ENCODE data around the gene ZFP1. TPM values are rescaled to one million over a fixed set of nuclear protein-coding genes. Genes with fewer than 3 reads are reported as not detected.

Gene ZFP1
- total RNA-seq, 2 donors from 2014 or later = 10.4 to 13.3 TPM

DNA sequence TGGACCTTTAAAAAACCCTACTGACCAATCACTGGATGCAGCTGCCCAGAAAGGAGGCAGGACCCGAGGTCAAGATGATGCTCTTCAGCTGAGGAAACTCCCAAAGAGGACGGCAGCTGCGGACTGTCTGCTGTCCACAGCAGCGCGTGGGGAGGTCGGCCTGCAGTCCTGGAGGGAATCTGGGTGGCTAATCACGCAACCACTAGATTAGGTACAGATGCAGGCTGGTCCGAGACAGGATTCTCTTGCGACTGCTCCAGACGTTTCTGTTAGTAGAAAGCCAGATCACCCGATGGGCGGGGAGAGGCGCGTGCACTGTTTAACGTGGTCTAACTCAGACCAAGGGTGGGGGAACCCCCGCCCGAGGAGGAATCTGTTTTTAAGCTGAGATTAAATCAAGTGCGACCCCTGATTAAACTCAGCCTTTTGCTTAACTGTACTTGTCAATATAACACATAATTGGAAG, 49.8 kb downstream of the ZFP1 start:
- Histone ChIP-seq H3K4me1 (ENCODE audit: control insufficient read depth, insufficient read depth, low read length) (peaks cover 6% of the 10 kb centered on the region), H3K27ac (ENCODE audit: low read depth, low read length) (no peak overlapping the region), H3K9ac (ENCODE audit: extremely low read depth, low read length, poor library complexity, severe bottlenecking) (no peak overlapping the region), H3K9me3 (ENCODE audit: control insufficient read depth, low read length) (no peaks in the 10 kb centered on the region), H3K27me3 (ENCODE audit: control insufficient read depth, insufficient read depth, low read length, poor library complexity, severe bottlenecking) (peaks cover 16% of the 10 kb centered on the region), H3K4me3 (ENCODE audit: low read length) (no peak overlapping the region), H3K36me3 (ENCODE audit: control insufficient read depth, insufficient read depth, low read length) (no peaks in the 10 kb centered on the region)
- TF ChIP-seq, protein P1, sequence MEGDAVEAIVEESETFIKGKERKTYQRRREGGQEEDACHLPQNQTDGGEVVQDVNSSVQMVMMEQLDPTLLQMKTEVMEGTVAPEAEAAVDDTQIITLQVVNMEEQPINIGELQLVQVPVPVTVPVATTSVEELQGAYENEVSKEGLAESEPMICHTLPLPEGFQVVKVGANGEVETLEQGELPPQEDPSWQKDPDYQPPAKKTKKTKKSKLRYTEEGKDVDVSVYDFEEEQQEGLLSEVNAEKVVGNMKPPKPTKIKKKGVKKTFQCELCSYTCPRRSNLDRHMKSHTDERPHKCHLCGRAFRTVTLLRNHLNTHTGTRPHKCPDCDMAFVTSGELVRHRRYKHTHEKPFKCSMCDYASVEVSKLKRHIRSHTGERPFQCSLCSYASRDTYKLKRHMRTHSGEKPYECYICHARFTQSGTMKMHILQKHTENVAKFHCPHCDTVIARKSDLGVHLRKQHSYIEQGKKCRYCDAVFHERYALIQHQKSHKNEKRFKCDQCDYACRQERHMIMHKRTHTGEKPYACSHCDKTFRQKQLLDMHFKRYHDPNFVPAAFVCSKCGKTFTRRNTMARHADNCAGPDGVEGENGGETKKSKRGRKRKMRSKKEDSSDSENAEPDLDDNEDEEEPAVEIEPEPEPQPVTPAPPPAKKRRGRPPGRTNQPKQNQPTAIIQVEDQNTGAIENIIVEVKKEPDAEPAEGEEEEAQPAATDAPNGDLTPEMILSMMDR (conservative IDR thresholded peaks at IDR 0.05) = no peak
- WGBS, 2 experiments (ENCODE audit: insufficient coverage in 1 of 2, insufficient read length in 1 of 2) = 85 to 87% methylated on average over 15 to 18 of the region's 18 CpGs
- Mint-ChIP-seq H3K27me3 (ENCODE audit: insufficient read depth) (peaks cover 22% of the 10 kb centered on the region), H3K27ac (no peak overlapping the region), H3K4me3 (no peak overlapping the region), H3K9me3 (no peaks in the 10 kb centered on the region), H3K36me3 (ENCODE audit: low read depth) (no peaks in the 10 kb centered on the region), H3K4me1 (peaks cover 22% of the 10 kb centered on the region)
- DNase-seq = peak; percentile 46

DNA sequence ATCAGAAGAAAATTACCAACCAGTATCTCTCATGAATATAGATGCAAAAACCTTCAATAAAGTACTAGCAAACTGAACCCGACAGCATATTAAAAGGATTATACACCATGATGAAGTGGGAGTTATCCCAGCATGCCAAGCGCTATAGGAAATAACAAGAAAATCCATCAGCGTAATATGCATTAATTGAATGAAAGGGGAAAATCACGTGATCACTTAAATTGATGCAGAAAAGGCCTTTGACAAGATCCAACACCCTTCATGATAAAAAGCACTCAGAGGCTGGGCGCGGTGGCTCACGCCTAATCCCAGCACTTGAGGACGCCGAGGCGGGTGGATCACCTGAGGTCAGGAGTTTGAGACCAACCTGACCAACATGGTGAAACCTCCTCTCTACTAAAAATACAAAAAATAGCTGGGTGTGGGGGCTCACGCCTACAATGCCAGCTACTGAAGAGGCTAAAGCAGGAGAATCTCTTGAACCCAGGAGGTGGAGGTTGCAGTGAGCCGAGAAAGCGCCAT, 53.8 kb downstream of the ZFP1 start:
- H3K9ac ChIP-seq (ENCODE audit: extremely low read depth, low read length, poor library complexity, severe bottlenecking) = no peak overlapping the region
- Mint-ChIP-seq H3K9me3 (no peaks in the 10 kb centered on the region), H3K36me3 (ENCODE audit: low read depth) (no peaks in the 10 kb centered on the region), H3K27me3 (ENCODE audit: insufficient read depth) (no peaks in the 10 kb centered on the region), H3K4me1 (peaks cover 20% of the 10 kb centered on the region), H3K27ac (no peak overlapping the region), H3K4me3 (no peak overlapping the region)
- no peaks in the 10 kb centered on the region for H3K9me3 ChIP-seq (ENCODE audit: control insufficient read depth, low read length)
- H3K27ac ChIP-seq (ENCODE audit: low read depth, low read length) = no peak overlapping the region
- peaks cover under 1% of the 10 kb centered on the region for H3K4me1 ChIP-seq (ENCODE audit: control insufficient read depth, insufficient read depth, low read length)
- H3K4me3 ChIP-seq (ENCODE audit: low read length) = no peak overlapping the region
- no peaks in the 10 kb centered on the region for H3K36me3 ChIP-seq (ENCODE audit: control insufficient read depth, insufficient read depth, low read length)
- 88 to 97% methylated on average over 5 to 13 of the region's 13 CpGs for WGBS, 2 experiments (ENCODE audit: insufficient coverage in 1 of 2, insufficient read length in 1 of 2)
- H3K27me3 ChIP-seq (ENCODE audit: control insufficient read depth, insufficient read depth, low read length, poor library complexity, severe bottlenecking) = no peaks in the 10 kb centered on the region
- TF ChIP-seq, protein P1 (conservative IDR thresholded peaks at IDR 0.05) = no peak
- peak; percentile 25 for DNase-seq

DNA sequence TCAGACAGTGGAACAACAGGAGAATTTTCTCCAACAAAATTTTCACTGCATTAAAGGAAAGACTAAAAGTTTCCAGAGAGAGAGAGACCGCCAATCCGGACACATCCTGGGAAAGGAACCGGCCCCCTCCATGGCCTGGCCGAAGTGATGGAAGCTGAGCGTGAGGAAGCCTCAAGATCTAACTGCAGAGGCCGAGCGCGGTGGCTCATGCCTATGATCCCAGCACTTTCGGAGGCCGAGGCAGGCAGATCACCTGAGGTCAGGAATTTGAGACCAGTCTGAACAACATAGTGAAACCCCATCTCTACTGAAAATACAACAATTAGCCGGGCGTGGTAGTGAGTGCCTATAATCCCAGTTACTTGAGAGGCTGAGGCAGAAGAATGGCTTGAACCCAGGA, 54.8 kb downstream of the ZFP1 start:
- TF ChIP-seq, protein P1 (conservative IDR thresholded peaks at IDR 0.05) = no peak

More for the DNA sequence above, 54.8 kb downstream of the ZFP1 start:
- H3K27me3 ChIP-seq (ENCODE audit: control insufficient read depth, insufficient read depth, low read length, poor library complexity, severe bottlenecking) = no peaks in the 10 kb centered on the region
- peaks cover 12% of the 10 kb centered on the region for H3K4me1 Mint-ChIP-seq
- no peaks in the 10 kb centered on the region for H3K4me1 ChIP-seq (ENCODE audit: control insufficient read depth, insufficient read depth, low read length)
- no peak overlapping the region for H3K4me3 ChIP-seq (ENCODE audit: low read length)
- no peaks in the 10 kb centered on the region for H3K36me3 ChIP-seq (ENCODE audit: control insufficient read depth, insufficient read depth, low read length)
- H3K36me3 Mint-ChIP-seq (ENCODE audit: low read depth) = no peaks in the 10 kb centered on the region
- 96% methylated on average over 10 to 12 of the region's 12 CpGs for WGBS, 2 experiments (ENCODE audit: insufficient coverage in 1 of 2, insufficient read length in 1 of 2)
- H3K27me3 Mint-ChIP-seq (ENCODE audit: insufficient read depth) = no peaks in the 10 kb centered on the region
- DNase-seq = peak; percentile 55
- H3K9me3 Mint-ChIP-seq = no peaks in the 10 kb centered on the region
- H3K9ac ChIP-seq (ENCODE audit: extremely low read depth, low read length, poor library complexity, severe bottlenecking) = no peak overlapping the region
- no peak overlapping the region for H3K4me3 Mint-ChIP-seq
- no peak overlapping the region for H3K27ac Mint-ChIP-seq
- H3K27ac ChIP-seq (ENCODE audit: low read depth, low read length) = no peak overlapping the region
- no peaks in the 10 kb centered on the region for H3K9me3 ChIP-seq (ENCODE audit: control insufficient read depth, low read length)

All from endodermal cell (in vitro differentiated cells).